K562 (cell line): Measurements from ENCODE around the gene PPP1R14D. TPM values are rescaled to one million over a fixed set of nuclear protein-coding genes. Genes with fewer than 3 reads are reported as not detected.

Source experiments
- ARID4B ChIP-seq: sonication (generic); formaldehyde crosslinking; IDR thresholded peaks from 2 replicates; pipeline ENCODE4 v1.8.0; 2022; ENCODE audit warnings: mild to moderate bottlenecking, missing genetic modification reagents
- CBX2 ChIP-seq: fragments of 200-600 bp; sonication (generic); IDR thresholded peaks from one replicate; pipeline ENCODE4 v1.6.1; 2012; ENCODE audit warnings: mild to moderate bottlenecking, low read length, inconsistent platforms; ENCODE audit not compliant: insufficient read depth, poor library complexity, severe bottlenecking
- NEUROD1 ChIP-seq: fragments of 150-350 bp; IDR thresholded peaks from 2 replicates; pipeline ENCODE4 v1.6.1; 2014; ENCODE audit warnings: borderline replicate concordance, low read length, low read depth; ENCODE audit not compliant: partially characterized antibody
- NRF1 ChIP-seq, 2 experiments: fragments of 450-650 bp; IDR thresholded peaks in 1 of 2; conservative IDR thresholded peaks in 1 of 2; 2 replicates each; pipeline ENCODE4 v1.6.1; 2014; ENCODE audit warnings: mild to moderate bottlenecking in 2 of 2
- SPI1 ChIP-seq: IDR thresholded peaks from 2 replicates; pipeline ENCODE4 v1.6.1; 2011; ENCODE audit warnings: low read depth, low read length, control low read depth, borderline replicate concordance
- ZNF140 ChIP-seq: fragments of 250-450 bp; sonication (Bioruptor Pico); IDR thresholded peaks from 2 replicates; pipeline ENCODE4 v1.8.0; 2021; ENCODE audit warnings: moderate library complexity, mild to moderate bottlenecking, inconsistent platforms
- polyA plus RNA-seq, 8 experiments: library from polyadenylated mRNA; depleted of rRNA in 4 of 8; stranded (reverse) in 5 of 8; unstranded in 3 of 8; fragments of >200 nt; fragmentation: Nextera tagmentation in 2 of 8; fragmentation: Illumina TruSeq in 1 of 8; extraction: Ambion mirVana in 2 of 8; extraction: Trizol in 1 of 8; gene quantifications; 2 replicates each; pipeline versions ENCODE4 v1.2.1 to v1.2.3, GENCODE V29; 2011 to 2014; ENCODE audit warnings: inconsistent platforms in 1 of 8, missing spikeins in 1 of 8
- total RNA-seq, 7 experiments: library from RNA; depleted of rRNA in 6 of 7; stranded (reverse); fragments of >200 nt in 6 of 7; fragmentation: Illumina TruSeq in 2 of 7; extraction: Trizol in 2 of 7; gene quantifications; 2 replicates each; pipeline versions ENCODE4 v1.2.1 to v1.2.3, GENCODE V29; 2011 to 2021; ENCODE audit warnings: low replicate concordance in 1 of 7

The PPP1R14D gene
- total and polyA plus RNA-seq, 9 of the 15 experiments (the other 6 are each of a cell fraction or from before 2014, with no cell fraction given), result 0.11 to 0.18 TPM; not detected in 7

- TF ChIP-seq ARID4B (CRISPR knock-in tag) (no peak), ZNF140 (CRISPR knock-in tag) (no peak), SPI1 (peak; percentile 14; the same call in 1 of the 2 replicates), CBX2 (no peak), NRF1 (conservative IDR thresholded peaks at IDR 0.05 in 1 of 2, IDR thresholded peaks at IDR 0.05 in 1 of 2) (peak; percentile 76 to 79), NEUROD1 (no peak)
- TF ChIP-seq, all 486 proteins: peak for 8
Observed at GRCh38 chr15:40845511-40846284, 17.2 kb upstream of the PPP1R14D start (continued).
